ENCODE results near the gene KCNK3. TPM values are rescaled to one million over a fixed set of nuclear protein-coding genes. Genes with fewer than 3 reads are reported as not detected.

KCNK3 gene
- total and polyA plus RNA-seq, 2 donors (not counting 1 experiment from before 2014, with no cell fraction given): under 0.01 TPM; not detected in 1

DNA sequence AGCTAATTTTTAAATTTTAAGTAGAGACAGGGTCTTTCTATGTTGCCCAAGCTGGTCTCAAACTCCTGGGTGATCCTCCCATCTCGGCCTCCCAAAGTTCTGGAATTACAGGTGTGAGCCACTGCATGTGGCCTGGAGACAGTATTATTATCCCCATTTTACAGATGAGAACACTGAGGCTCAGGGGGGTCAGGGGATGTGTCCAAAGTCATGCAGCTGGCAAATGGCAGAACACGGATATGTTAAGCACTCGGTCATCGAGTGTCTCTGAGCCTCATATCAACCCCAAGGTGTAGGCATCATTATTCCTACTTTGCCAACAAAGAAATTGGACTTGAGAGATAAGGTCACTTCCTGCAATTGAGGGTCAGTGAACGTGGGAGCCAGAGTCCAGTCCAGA is 12.6 kb downstream of the KCNK3 start:
- no peak overlapping the region for H3K4me2 ChIP-seq (ENCODE audit: extremely low read depth, insufficient read depth, low read length)
- no peak overlapping the region for H3K4me3 ChIP-seq (replicated peaks in 1 of 4; ENCODE audit: control extremely low read depth in 1 of 4, insufficient read depth in 1 of 4, low read depth in 3 of 4, low read length in 4 of 4)
- H3K36me3 ChIP-seq (ENCODE audit: control insufficient read depth, insufficient read depth, low read length): no peaks in the 10 kb centered on the region
- peaks cover 8% of the 10 kb centered on the region for H3K27me3 ChIP-seq (ENCODE audit: control insufficient read depth, insufficient read depth, low read length)
- no peak for DNase-seq (ENCODE audit: low read depth in 2 of 2)
- no peaks in the 10 kb centered on the region for H3K79me2 ChIP-seq (ENCODE audit: control insufficient read depth, insufficient read depth, low read length)
- H3K4me1 ChIP-seq (ENCODE audit: control insufficient read depth, extremely low read depth, insufficient read depth, low read length): peaks cover 5% of the 10 kb centered on the region
- H4K20me1 ChIP-seq (ENCODE audit: control insufficient read depth, extremely low read depth, insufficient read depth, low read length): no peaks in the 10 kb centered on the region
- TF ChIP-seq, protein P1, sequence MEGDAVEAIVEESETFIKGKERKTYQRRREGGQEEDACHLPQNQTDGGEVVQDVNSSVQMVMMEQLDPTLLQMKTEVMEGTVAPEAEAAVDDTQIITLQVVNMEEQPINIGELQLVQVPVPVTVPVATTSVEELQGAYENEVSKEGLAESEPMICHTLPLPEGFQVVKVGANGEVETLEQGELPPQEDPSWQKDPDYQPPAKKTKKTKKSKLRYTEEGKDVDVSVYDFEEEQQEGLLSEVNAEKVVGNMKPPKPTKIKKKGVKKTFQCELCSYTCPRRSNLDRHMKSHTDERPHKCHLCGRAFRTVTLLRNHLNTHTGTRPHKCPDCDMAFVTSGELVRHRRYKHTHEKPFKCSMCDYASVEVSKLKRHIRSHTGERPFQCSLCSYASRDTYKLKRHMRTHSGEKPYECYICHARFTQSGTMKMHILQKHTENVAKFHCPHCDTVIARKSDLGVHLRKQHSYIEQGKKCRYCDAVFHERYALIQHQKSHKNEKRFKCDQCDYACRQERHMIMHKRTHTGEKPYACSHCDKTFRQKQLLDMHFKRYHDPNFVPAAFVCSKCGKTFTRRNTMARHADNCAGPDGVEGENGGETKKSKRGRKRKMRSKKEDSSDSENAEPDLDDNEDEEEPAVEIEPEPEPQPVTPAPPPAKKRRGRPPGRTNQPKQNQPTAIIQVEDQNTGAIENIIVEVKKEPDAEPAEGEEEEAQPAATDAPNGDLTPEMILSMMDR (conservative IDR thresholded peaks at IDR 0.05 in 1 of 2, IDR thresholded peaks at IDR 0.05 in 1 of 2; ENCODE audit: low read depth in 1 of 2, low read length in 2 of 2): no peak
- no peaks in the 10 kb centered on the region for H3K9me3 ChIP-seq (ENCODE audit: control insufficient read depth, insufficient read depth, low read depth, low read length)
- H3K9ac ChIP-seq (ENCODE audit: insufficient read depth, low read length): no peak overlapping the region
- H3K27ac ChIP-seq (ENCODE audit: insufficient read depth, low read length): no peak overlapping the region
- H2AFZ ChIP-seq (ENCODE audit: low read length): no peak overlapping the region

DNA sequence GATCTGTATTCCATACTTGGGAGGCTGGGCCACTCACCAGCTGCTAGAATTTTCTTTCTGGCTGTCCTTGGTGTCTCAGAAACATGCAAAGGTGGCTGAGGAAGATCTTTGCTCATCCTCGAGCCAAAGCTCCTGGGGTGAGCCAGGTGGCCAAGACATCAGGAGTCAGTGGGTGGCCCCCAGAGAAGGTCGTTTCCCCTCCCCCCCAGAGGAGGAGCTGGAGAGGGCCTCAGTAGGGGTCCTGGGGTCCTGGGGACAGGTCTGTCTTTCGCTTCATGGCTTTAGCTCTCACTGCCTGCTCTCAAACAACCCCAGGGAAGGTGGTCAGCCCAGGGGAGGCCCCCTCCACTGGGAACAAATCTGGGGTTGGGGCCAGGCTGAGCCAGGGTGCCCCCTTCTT is 13.6 kb downstream of the KCNK3 start:
- H3K4me1 ChIP-seq (ENCODE audit: control insufficient read depth, extremely low read depth, insufficient read depth, low read length): peaks cover 5% of the 10 kb centered on the region
- no peak overlapping the region for H3K9ac ChIP-seq (ENCODE audit: insufficient read depth, low read length)
- H3K36me3 ChIP-seq (ENCODE audit: control insufficient read depth, insufficient read depth, low read length): no peaks in the 10 kb centered on the region
- H3K9me3 ChIP-seq (ENCODE audit: control insufficient read depth, insufficient read depth, low read depth, low read length): no peaks in the 10 kb centered on the region
- H3K27me3 ChIP-seq (ENCODE audit: control insufficient read depth, insufficient read depth, low read length): peaks cover 8% of the 10 kb centered on the region
- no peak overlapping the region for H3K4me3 ChIP-seq (replicated peaks in 1 of 4; ENCODE audit: control extremely low read depth in 1 of 4, insufficient read depth in 1 of 4, low read depth in 3 of 4, low read length in 4 of 4)
- H3K79me2 ChIP-seq (ENCODE audit: control insufficient read depth, insufficient read depth, low read length): no peaks in the 10 kb centered on the region
- H2AFZ ChIP-seq (ENCODE audit: low read length): no peak overlapping the region
- H3K4me2 ChIP-seq (ENCODE audit: extremely low read depth, insufficient read depth, low read length): no peak overlapping the region
- DNase-seq (ENCODE audit: low read depth in 2 of 2): no peak
- no peaks in the 10 kb centered on the region for H4K20me1 ChIP-seq (ENCODE audit: control insufficient read depth, extremely low read depth, insufficient read depth, low read length)
- no peak overlapping the region for H3K27ac ChIP-seq (ENCODE audit: insufficient read depth, low read length)
- TF ChIP-seq, protein P1 (conservative IDR thresholded peaks at IDR 0.05 in 1 of 2, IDR thresholded peaks at IDR 0.05 in 1 of 2; ENCODE audit: low read depth in 1 of 2, low read length in 2 of 2): no peak
- TF ChIP-seq EZH2 (IDR thresholded peaks at IDR 0.05; ENCODE audit: low read length, missing control alignments): no peak

DNA sequence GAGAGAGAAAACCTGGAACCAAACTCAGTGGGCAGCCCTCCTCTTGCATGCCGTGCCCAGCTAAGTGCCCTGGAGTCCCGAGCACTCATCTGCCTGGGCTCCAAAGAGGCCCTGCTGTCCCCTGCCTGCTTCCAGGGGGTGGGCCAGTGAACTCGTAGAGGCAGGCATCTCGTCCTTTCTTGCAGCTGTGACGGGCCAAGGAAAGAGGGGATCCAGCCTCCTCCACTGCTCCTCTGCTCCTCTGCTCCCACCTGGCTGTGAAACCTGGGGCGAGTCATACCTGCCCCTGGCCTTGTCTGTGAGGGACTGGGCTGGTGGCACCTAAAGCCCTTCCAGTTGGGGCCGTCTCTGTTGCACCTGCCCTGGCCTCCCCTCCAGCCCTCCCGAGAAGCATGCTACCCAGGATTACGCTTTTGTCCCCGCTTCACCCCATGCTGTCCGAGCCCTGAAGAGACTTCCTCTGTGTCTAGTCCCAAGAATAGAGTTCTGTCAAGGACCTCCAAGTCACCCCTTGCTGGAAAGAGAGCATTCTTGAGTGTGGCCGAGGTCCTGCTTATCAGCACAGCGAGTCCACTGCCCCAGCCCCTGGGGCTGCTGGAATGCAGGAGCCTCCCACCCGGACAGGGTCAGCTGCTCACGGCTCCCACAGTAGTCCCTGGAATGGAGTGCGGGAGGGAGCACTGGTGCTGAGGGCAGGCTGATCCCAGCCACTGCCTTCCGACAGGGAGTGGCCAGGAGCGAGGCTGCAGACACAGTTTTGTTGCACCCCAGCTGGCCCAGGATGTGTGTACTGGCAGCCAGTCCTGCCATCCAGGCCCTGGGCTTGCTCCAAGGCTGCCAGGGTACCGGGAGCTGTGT is 14.3 kb downstream of the KCNK3 start:
- no peak overlapping the region for H3K27ac ChIP-seq (ENCODE audit: insufficient read depth, low read length)
- H3K27me3 ChIP-seq (ENCODE audit: control insufficient read depth, insufficient read depth, low read length): peaks cover 12% of the 10 kb centered on the region
- no peaks in the 10 kb centered on the region for H3K79me2 ChIP-seq (ENCODE audit: control insufficient read depth, insufficient read depth, low read length)
- peaks cover 5% of the 10 kb centered on the region for H3K4me1 ChIP-seq (ENCODE audit: control insufficient read depth, extremely low read depth, insufficient read depth, low read length)
- no peak overlapping the region for H3K4me2 ChIP-seq (ENCODE audit: extremely low read depth, insufficient read depth, low read length)
- DNase-seq (ENCODE audit: low read depth in 2 of 2): peak in 1 of 2 donors; percentile 48
- H3K4me3 ChIP-seq (replicated peaks in 1 of 4; ENCODE audit: control extremely low read depth in 1 of 4, insufficient read depth in 1 of 4, low read depth in 3 of 4, low read length in 4 of 4): no peak overlapping the region
- no peaks in the 10 kb centered on the region for H4K20me1 ChIP-seq (ENCODE audit: control insufficient read depth, extremely low read depth, insufficient read depth, low read length)
- H3K9me3 ChIP-seq (ENCODE audit: control insufficient read depth, insufficient read depth, low read depth, low read length): no peaks in the 10 kb centered on the region
- TF ChIP-seq EZH2 (IDR thresholded peaks at IDR 0.05; ENCODE audit: low read length, missing control alignments): no peak
- TF ChIP-seq, protein P1 (conservative IDR thresholded peaks at IDR 0.05 in 1 of 2, IDR thresholded peaks at IDR 0.05 in 1 of 2; ENCODE audit: low read depth in 1 of 2, low read length in 2 of 2): no peak
- H3K9ac ChIP-seq (ENCODE audit: insufficient read depth, low read length): no peak overlapping the region
- no peaks in the 10 kb centered on the region for H3K36me3 ChIP-seq (ENCODE audit: control insufficient read depth, insufficient read depth, low read length)
- H2AFZ ChIP-seq (ENCODE audit: low read length): no peak overlapping the region
